Activated CD8-positive, alpha-beta memory T cell treated with anti-CD3 and anti-CD28 coated beads for 4 hours (primary cell): ENCODE results near the gene HECTD2.
A peak's percentile ranks its signal among the peaks of the same experiment; 100 is the strongest.
"Not testable (repeated sequence)": the region's sequence is repeated elsewhere in the genome, so short reads cannot be mapped to it uniquely, and the experiment has no call there.

Source experiments
- DNase-seq, 2 donors: peaks; one replicate each; pipeline ENCODE4 v3.0.0-alpha.2; 2020; ENCODE audit warnings: low read depth in 2 of 2

HECTD2 gene

GRCh38 chr10:91409869-91410637 lies at the start of gene HECTD2:
HECTD2 (plus strand) TSS chr10:91410344; CDS start chr10:91410439, 95 bp downstream.
- peak; percentile 66 to 69 for DNase-seq

- no peak for DNase-seq
Measured at GRCh38 chr10:91360461-91360860, 49.7 kb upstream of the HECTD2 start.

- not testable (repeated sequence) for DNase-seq
Measured at GRCh38 chr10:91365519-91365918, 44.6 kb upstream of the HECTD2 start.

- no peak for DNase-seq
Measured at GRCh38 chr10:91366704-91367103, 43.4 kb upstream of the HECTD2 start.

- DNase-seq: no peak
Measured at GRCh38 chr10:91367127-91367531, 43.0 kb upstream of the HECTD2 start.

- DNase-seq: no peak
Measured at GRCh38 chr10:91367558-91367957, 42.6 kb upstream of the HECTD2 start.

- DNase-seq: not testable (repeated sequence)
Measured at GRCh38 chr10:91369978-91370589, 40.1 kb upstream of the HECTD2 start.

GRCh38 chr10:91374052-91374451 lies 36.1 kb upstream of the HECTD2 start:
- no peak for DNase-seq

- DNase-seq: peak; percentile 5
Measured at GRCh38 chr10:91378061-91378460, 32.1 kb upstream of the HECTD2 start.

- no peak for DNase-seq
Measured at GRCh38 chr10:91380873-91381256, 29.3 kb upstream of the HECTD2 start.

GRCh38 chr10:91381257-91381891 lies 28.8 kb upstream of the HECTD2 start:
- no peak for DNase-seq

- no peak for DNase-seq
Measured at GRCh38 chr10:91385306-91386085, 24.6 kb upstream of the HECTD2 start.

GRCh38 chr10:91389636-91390512 lies 20.3 kb upstream of the HECTD2 start:
- DNase-seq: no peak

GRCh38 chr10:91390513-91390825 lies 19.7 kb upstream of the HECTD2 start:
- DNase-seq: not testable (repeated sequence)

- no peak for DNase-seq
Measured at GRCh38 chr10:91391920-91392319, 18.2 kb upstream of the HECTD2 start.

- DNase-seq: no peak
Measured at GRCh38 chr10:91406322-91406721, 3.8 kb upstream of the HECTD2 start.

- DNase-seq: no peak
Measured at GRCh38 chr10:91409069-91409868, 875 bp upstream of the HECTD2 start.

- DNase-seq: peak in 1 of 2 donors; percentile 8
Measured at GRCh38 chr10:91410638-91411371, 661 bp downstream of the HECTD2 start.

- DNase-seq: no peak
Measured at GRCh38 chr10:91411621-91412020, 1.5 kb downstream of the HECTD2 start.
